Activated gamma-delta T cell treated with anti-CD3 and anti-CD28 coated beads, Interleukin-2, amount 50 U/mL, for 16 hours (primary cell): Measurements from ENCODE around the gene RAE1.
A peak's percentile ranks its signal among the peaks of the same experiment; 100 is the strongest.

Experiments
- DNase-seq: peaks from one replicate; pipeline ENCODE4 v3.0.0-alpha.2; 2020; ENCODE audit warnings: low read depth

Gene RAE1, protein sequence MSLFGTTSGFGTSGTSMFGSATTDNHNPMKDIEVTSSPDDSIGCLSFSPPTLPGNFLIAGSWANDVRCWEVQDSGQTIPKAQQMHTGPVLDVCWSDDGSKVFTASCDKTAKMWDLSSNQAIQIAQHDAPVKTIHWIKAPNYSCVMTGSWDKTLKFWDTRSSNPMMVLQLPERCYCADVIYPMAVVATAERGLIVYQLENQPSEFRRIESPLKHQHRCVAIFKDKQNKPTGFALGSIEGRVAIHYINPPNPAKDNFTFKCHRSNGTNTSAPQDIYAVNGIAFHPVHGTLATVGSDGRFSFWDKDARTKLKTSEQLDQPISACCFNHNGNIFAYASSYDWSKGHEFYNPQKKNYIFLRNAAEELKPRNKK

DNA sequence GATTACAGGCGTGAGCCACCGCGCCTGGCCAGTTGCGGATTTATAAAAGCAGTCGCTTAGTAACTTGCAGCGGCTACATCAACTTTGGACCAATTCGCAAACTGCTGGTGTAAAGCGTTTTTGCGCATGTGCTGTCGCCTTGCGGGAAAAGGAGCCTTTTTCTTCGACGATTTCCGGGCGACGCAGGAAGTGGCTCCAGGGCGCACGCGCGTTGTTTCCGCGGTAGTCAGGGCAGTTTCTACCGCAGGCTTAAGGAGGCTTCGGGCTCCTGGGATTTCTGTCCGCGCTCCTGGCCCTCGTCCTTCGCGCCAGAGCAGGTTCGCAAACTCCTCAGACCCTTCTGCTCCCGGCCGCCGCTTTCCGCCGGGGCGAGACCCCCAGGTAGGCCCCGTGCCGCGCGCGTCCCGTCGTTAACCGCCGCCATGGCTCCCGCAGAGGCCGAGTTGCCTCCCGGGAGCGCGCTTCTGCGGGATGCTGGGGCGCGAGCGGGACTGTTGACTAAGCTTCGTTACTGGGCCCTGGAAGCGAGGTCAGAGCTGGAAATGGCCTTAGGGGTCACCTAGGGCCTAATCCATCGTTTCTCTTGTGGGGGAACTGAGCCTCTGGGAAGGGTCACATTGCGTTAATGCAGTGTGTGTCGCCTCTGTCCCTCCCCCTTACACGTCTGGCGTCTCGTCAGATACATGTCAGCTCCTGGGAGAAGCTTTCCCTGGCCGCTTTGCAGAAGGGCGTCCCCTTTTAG, at the start of gene RAE1:
TSS of gene RAE1 (plus strand) at position 214 of the 742 bp plus-strand sequence. CDS start 2,784 bp downstream, outside the sequence.
- DNase-seq, result peak; percentile 87

DNA sequence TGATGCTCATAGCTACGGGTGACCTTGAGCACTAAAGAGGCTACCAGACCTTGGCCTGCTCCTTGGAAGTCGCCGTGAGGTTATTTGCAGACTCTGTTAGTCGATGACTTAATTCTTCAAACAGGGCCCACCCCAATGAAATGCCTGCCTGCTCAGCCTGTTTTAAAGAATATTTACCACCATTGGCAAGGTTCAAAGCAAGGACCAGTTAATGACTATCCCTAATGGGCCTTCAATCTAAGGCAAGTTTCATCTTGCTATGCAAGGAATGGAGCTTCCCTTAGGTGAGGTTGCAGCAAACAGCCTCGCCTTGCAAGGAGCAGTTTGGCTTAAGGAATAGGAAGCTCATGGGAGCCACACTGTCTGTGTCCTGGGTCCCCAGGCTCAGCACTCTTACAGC, 44.3 kb upstream of the RAE1 start:
- DNase-seq, result no peak

DNA sequence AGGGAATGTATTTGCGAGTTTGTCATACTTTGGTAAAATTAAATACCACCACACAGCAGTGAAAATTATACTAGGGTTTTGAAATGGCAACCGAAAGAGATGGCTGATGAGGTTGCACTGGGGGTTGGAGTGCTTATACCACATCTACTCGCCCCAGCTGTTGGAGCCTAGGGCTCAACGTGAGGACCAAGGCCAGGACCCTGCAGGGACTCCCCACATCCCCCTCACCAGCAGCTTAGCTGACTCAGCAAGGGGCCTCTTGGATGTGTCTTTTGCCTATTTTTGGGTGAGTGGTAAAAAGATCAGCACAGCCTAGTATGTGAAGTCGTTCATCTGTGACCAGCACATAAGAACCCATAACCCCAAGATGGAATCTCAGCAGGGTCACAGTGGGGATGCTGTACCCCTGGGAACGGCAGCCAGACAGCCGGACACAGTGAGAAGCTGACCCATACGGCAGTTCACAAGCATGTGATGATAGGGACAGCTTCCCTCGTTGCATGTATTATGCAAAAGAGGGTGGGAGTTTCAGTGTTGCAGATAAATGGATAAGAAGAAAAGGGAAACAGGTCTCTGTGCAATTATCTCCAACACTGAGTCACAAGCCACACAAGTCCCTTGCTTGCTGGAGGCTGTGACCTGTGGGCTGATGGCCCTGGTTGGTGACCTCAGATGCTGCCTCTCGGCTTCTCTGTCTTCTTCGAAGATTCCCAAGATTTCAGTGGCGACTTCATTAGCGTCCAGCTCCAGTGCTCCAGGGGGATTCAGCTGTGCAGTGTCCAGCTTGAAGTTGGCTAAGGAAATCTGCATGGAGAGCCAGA, 42.4 kb upstream of the RAE1 start:
- no peak for DNase-seq

DNA sequence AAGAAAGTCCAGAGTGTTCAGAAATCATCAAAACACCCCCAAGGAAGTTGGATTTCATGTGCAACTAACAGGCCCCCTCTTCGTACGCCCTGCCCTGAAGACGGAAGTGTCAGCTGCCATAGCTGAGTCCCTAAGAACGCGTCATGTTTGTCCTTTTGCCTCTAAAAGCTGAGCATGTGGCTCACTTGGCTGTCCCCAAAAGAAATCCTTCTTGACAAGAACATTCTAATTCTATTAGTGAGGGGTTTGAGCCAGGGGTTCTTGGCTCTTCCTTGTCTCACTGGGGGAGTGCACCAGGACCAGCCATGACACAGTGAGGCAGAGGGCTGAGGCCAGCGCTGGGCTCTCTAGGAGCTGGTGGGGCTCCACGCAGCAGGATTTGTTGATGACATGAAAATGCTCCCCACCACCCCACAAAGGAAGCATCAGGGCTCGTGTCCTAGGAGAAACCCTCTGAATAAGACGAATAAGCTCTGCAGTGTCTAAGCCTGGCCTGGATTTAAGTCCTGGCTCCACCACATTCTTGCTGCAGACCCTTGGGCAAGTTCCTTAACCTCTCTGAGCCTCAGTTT, 41.4 kb upstream of the RAE1 start:
- no peak for DNase-seq

DNA sequence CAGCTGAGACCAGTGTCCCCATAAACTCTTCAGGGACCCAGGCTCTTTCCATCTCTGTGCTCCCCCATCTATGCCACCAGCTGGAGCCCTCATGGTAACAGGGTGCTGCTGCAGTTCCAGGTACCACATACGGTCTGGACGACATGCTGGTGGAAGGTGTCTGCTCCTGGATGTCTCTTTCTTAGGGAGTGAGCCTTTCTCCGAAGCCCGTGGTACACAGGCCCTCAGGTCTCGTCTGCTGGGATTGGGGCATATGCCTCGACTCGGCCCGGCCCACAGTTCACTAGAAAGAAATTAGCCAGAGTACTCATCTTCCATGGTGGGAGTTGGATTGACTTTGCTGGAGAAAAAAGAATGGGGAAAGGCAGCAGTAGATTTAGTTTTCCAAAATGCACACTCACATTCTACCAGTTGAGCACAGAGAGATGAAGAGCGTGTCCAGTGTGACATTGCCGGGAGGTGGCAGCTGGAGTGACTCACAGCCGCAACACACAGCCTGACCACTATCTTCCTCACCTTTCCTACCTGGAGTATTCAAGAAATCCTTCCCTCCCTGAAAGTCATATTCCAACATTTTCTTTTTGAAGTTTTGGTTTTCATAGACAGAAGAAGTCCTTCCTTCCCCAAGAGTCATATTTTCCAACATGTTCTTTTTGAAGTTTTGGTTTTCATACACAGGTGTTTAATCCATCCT, 40.1 kb upstream of the RAE1 start:
- DNase-seq, result no peak

DNA sequence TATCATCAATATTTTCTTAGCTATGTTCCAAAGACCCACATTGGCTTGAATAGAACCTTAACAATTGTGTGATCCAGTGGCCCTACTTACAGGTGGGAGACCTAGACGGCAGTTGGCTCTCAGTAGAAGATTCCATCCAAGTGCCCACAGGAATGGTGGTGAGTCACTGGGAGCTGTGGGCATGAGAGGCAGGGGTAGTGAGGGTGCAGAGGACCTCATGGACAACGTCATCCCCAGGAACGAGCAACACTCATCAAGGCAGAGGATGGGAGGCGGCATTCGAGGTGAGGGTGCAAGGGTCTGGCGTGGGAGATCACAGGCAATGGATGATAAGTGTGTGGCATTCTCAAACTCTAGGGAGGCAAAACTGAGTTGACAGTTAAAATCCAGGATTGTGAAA, 38.9 kb upstream of the RAE1 start:
- DNase-seq, result no peak

DNA sequence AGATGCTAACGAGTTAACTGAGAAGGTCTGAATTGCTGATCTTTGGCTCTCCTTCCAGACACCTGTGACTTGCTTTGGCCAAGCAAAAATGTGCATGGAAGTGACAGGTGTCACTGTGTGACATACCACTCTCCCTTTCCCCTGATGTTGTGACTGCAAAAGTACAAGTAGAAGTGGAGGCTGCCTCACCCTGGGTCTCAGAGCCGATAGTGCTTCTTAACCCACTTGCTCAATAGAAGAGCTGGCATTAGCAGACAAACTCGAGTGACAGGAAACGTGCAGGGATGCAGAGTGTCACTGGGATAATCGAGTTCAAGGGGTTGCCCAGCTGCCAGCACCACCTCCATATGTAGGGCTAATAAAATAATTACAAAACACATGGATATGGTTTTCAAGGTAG, 37.8 kb upstream of the RAE1 start:
- DNase-seq, result no peak

DNA sequence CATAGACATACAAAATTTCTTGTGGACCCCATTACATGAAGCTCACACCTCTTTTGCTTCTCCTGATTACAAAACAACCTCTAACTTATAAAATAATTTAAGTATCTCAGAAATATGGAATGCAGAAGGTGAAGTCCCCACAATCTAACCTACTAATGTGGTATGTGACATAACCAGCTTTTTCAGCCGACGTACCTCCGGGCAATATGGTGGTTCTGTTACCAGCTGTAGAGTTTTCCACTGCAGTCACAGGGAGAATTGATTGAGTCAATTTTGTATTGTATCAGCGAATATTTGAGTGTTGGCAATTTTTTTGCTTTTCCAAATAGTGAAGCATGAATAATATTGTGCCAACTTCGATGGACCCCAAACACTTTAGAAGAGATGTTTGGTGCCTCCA, 37.1 kb upstream of the RAE1 start:
- DNase-seq, result no peak

DNA sequence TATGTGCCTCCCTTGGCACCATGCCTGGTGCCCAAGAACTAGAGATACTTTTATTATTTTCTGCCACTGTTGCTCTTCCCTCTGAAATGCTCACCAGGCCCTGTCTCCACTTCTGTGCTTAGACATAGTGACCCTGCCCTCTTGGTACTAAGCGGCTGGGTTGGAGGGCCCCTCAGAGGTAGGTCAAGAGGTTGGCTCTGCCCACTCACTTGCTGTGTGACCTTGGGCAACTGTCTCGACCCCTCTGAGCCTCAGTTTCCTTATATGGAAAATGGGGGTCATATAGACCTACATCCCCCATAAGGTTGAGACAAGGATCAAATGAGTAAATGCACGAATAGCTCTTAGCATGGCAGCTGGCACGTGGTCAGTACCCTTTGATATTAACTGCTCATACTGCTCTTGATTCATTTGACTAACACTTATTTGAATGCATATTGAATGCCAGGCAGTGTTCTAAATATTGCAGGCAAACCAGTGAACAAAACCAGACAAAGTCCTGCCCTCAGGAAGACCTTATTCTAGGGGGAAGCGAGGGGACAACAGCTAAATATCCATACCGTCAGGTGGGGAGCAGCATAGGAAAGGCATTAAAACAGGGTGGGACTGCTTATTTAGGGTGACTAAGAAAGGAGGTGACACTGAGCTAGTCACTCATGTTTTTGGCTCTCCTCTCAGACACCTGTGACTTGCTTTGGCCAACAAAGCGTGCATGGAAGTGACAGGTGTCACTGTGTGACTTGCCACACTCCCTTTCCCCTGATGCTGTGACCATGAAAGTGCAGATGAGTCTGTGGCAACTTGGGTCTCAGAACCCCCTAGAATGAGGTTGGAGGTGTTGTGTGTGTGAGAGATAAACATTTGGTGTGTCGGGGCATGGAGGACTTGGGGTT, 35.7 kb upstream of the RAE1 start:
- no peak for DNase-seq

DNA sequence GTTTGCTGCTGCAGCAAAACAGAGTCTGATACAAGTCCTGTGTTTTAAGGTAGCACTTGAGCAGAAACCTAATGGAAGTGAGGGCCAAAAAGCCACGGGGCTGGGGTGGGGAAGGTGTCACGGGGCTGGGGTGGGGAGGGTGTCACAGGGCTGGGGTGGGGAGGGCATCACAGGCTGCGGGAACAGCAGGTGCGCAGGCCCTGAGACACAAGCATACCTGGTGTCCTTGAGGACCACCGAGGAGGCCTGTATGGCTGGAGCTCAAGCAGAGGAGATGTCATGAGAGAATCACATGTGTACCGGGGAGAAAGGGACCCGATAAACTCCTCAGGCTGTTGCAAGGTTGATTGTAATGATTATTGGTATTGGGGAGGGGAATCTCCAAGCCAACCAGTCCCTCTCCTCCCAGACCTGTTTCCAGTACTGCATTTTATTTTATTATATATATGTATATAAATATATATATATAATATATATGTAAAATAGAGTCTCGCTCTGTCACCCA, 35.0 kb upstream of the RAE1 start:
- DNase-seq, result no peak

DNA sequence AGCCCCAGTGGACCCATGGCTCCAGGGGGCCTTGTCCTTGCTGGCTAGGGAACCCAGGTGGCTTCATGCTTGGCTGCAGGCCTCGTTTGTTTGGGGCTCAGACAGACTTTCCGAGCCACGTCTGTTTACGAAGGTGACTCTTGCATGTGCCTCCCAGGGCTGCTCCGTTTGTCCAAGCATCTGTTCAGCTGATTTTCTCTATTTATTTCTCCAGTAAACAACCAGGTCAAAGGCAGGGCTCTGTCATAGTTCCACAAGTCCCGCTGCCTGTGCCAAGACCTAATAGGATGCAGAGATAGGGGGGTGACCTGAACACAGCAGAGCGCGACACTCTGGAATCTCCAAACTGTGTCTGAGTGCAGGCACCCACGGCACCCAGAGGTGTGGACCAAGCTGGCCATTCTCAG, 34.3 kb upstream of the RAE1 start:
- DNase-seq, result no peak

DNA sequence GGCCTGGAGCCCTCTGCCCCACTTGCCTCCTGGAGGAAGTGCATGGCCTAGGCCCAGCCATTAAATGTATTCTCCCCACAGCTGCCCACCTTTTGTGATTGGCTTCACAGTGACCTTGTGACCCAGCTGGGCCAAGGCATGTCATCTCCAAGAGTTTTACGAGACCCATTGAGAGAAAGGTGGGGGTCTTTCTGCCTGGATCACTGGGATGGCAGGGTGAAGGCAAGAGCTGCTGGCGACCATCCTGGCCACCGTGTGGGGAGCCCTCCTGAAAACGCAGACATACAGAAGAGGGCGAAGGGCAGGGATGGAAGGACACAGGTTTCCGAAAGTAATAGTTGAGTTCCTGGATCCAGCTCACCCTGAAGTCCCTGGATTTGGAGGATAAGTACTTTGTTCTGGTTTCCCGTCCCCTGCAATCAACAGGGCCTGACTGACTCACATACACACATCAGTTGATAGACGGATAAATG, 33.7 kb upstream of the RAE1 start:
- DNase-seq, result no peak

DNA sequence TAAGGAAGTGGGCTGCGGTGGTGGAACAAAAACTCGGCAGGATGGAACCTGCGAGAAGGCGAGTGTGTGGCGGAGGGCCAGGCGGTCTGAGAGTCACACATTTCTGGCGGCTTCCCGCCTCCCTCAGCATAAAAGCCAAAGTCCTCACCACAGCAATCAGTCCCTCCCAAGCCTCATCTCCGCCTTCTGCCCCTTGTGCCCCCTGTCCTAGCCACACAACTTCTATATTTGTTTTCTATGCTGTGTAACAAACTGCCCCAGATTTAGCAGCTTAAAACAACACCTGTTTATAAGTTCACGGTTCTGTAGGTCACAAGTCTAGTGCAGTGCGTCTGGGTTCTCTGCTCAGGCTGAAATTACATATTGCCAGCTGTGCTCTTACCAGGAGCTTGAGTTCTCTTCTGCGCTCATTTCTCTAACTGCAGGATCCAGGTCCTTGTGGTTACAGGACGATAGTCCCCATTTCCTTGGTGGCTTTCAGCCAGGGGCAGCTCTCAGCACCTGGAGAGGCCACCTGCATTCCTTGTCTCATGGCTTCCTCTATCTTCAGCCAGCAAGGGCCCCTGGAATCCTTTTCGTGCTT, 33.2 kb upstream of the RAE1 start:
- no peak for DNase-seq

DNA sequence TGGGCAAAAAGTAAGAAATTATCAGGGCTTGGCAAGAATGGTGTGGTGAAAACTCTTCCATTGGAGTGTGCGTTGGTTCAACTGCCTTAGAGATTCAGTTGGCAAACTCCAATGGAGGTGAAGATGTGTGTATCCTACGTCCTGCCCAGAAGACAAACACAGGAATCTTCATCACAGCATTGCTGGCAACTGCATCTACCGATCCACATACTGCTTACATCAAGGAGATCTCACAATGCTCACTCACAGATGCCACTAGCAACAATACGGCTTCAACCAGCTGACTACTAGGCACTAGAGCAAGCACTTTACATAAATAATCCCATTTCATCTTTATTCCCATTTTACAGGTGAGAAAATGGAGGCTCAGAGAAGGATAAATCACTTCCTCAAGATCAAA, 31.5 kb upstream of the RAE1 start:
- no peak for DNase-seq

DNA sequence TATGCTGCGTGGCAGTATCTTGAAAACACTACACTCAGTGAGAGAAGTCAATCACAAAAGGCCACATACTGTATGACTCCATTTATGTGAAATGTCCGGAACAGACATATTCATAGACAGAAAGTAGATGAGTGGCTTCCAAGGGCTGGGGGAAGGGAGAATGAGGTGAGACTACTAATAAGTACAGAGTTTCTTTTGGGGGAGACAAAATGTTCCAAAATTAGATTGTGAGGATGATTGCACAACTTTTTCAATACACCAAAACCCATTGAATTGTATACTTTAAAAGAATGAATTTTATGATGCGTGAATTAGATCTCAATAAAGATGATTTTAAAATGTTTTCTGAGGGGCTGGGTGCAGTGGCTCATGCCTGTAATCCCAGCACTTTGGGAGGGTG, 30.7 kb upstream of the RAE1 start:
- DNase-seq, result no peak

DNA sequence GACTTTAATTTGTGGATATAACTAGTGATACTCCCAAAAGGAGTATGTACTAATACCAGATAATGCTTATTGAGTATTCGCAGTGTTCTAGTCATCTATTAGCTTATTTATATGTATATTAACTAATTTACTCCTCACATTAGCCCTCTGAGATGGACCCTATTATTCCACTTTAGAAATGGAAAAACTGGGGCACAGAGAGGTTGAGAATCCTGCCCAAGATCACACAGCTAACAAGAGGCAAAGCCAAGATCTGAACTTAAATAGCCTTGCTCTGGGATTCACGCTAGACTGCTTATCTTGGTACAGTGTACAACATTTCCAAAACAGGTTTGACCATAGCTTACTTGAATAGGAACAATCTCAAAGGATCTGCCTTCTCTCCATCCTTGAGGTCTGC, 29.9 kb upstream of the RAE1 start:
- DNase-seq, result no peak

DNA sequence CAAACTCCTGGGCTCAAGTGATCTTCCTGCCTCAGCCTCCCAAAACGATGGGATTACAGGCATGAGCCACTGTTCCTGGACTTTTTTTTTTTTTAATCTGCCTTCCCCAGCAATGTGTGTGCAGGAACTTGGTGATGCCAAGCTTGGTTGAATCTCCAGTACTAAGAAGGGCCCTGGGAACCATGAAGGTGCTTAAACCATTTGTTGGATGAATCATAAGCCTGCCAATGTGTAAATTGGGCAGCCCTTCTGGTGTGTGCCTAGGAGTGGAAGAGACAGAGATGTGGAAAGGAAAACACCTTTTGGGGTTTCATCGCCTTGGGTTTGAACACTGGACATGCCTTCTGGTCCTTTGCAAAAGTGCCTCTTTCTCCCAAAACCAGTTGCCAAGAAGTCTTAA, 28.6 kb upstream of the RAE1 start:
- no peak for DNase-seq

DNA sequence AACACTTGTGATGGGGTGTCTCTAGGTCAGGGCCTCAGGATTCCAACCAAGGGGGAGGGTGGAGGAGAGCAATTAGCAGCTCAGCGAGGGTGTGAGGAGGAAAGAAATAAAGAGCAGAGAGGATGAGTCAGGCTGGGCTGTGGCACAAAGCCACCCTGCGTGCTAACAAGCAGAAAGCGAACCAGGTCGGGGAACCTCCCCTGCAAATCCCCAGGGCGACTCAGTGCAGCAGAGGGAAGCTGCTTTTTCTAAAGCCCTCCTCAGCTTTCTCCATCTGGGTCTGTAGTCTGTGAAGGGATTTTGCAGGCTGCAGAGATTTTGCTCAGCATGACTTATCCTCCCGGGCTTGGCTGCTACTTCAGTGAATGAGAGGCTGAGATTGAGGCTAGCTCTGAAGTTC, 28.0 kb upstream of the RAE1 start:
- DNase-seq, result no peak

DNA sequence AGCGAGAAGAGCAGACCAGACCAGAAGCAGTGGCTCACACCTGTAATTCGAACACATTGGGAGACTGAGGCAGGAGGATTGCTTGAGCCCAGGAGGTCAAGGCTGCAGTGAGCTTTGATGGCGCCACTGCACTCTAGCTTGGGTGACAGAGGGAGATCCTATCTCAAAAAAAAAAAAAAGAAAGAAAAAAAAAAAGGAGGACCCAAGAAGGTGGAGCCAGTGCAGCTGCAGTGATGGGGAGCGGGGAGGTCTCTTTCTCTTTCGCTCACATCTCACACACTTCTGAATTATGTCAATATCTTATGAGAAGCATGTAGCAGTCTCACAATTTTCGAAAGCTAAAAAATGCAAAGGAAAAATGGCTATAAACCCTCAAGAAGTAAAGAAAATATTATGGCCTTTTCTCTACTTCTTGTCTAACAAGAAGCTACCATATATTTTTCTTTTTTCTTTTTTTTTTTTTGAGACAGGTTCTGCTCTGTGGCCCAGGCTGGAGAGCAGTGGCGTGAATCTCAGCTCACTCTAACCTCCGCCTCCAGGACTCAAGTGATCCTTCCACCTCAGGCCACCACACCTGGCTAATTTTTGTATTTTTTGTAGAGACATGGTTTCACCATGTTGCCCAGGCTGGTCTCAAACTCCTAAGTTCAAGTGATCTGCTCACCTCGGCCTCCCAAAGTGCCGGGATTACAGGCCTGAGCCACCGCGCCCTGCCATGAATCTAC, 25.3 kb upstream of the RAE1 start:
- no peak for DNase-seq
